Effector memory CD4-positive, alpha-beta T cell (primary cell): ENCODE results near the gene GARIN3.
A peak's percentile ranks its signal among the peaks of the same experiment; 100 is the strongest.
"Not testable (repeated sequence)": the region's sequence is repeated elsewhere in the genome, so short reads cannot be mapped to it uniquely, and the experiment has no call there.

Experiments used
- DNase-seq, 3 donors: peaks; one replicate each; pipeline ENCODE4 v3.0.0-alpha.2; 2020
- H3K27ac ChIP-seq: 2 replicates; pipeline ENCODE4 v1.7.0; 2013; ENCODE audit warnings: mild to moderate bottlenecking, low read length, moderate library complexity; ENCODE audit not compliant: insufficient read depth, poor library complexity, severe bottlenecking
- H3K27me3 ChIP-seq: replicated peaks from 2 replicates; pipeline ENCODE4 v1.7.0; 2013; ENCODE audit warnings: mild to moderate bottlenecking, low read length; ENCODE audit not compliant: insufficient read depth, control insufficient read depth, poor library complexity, severe bottlenecking
- H3K36me3 ChIP-seq: 2 replicates; pipeline ENCODE4 v1.7.0; 2013; ENCODE audit warnings: mild to moderate bottlenecking, low read length, moderate library complexity; ENCODE audit not compliant: control insufficient read depth, insufficient read depth
- H3K4me1 ChIP-seq: 2 replicates; pipeline ENCODE4 v1.7.0; 2013; ENCODE audit warnings: low read length, mild to moderate bottlenecking; ENCODE audit not compliant: control insufficient read depth, insufficient read depth, poor library complexity, severe bottlenecking
- H3K4me3 ChIP-seq: 2 replicates; pipeline ENCODE4 v1.7.0; 2013; ENCODE audit warnings: low read length, low read depth, mild to moderate bottlenecking; ENCODE audit not compliant: insufficient read depth, poor library complexity, severe bottlenecking
- H3K9me3 ChIP-seq: 2 replicates; pipeline ENCODE4 v1.7.0; 2013; ENCODE audit warnings: mild to moderate bottlenecking, low read length, moderate library complexity; ENCODE audit not compliant: control insufficient read depth
- total RNA-seq, 3 donors: gene quantifications; one replicate each; lab custom pipeline; 2026; lab: John Stamatoyannopoulos, UW

Gene GARIN3
- 0 to 0.17 (median 0) reads per million in 3 donors for total RNA-seq

DNA sequence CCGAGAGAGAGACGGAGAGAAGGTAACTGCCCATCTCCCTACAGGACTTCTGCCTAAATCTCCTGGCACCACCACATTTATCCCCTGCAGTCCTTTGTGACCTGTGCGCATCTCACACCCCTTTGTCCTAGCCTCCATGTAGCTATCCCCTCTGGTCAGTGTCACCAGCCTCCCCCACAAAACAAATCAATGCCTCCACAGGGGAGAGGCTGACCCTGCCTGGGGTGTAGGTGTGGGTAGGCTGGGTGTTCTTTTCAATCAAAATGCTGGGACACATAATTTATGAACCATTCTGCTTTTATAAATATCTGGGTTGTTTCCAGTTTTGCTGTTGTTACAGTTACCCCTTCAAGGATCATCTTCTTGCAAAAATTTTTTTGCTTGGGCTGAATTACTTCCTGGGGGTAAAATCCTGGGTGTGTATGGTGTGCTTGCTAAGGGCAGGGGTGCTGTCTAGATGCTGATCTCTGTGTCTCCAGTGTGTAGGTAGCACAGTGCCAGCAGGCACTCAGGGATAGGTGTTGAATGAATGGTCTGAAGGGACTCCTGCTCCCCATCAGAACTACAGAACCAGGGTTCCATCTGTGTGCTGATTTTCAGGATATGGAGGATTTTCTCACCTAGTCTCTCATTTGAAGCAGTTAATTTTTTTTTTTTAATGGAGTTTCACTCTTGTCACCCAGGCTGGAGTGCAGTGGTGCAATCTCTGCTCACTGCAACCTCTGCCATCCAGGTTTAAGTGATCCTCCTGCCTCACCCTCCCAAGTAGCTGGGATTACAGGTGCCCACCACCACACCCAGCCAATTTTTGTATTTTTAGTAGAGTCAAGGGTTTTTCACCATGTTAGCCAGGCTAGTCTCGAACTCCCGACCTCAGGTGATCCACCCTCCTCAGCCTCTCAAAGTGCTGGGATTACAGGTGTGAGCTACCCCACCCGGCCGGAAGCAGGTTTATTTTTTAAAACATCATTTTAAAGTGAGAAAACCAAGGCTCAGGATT lies at the start of gene GARIN3:
Gene GARIN3, minus strand, starts transcription at position 51 of the 1,000 bp plus-strand sequence. CDS start 96 bp downstream, outside the sequence.
- no peaks in the 10 kb centered on the region for H3K9me3 ChIP-seq
- H3K4me3 ChIP-seq = peak within 1 kb of the TSS; percentile 29
- no peaks in the 10 kb centered on the region for H3K36me3 ChIP-seq
- no peaks in the 10 kb centered on the region for H3K27me3 ChIP-seq
- peaks cover 24% of the 10 kb centered on the region for H3K4me1 ChIP-seq
- H3K27ac ChIP-seq = peak within 1 kb of the TSS; percentile 60
- no peak for DNase-seq

DNA sequence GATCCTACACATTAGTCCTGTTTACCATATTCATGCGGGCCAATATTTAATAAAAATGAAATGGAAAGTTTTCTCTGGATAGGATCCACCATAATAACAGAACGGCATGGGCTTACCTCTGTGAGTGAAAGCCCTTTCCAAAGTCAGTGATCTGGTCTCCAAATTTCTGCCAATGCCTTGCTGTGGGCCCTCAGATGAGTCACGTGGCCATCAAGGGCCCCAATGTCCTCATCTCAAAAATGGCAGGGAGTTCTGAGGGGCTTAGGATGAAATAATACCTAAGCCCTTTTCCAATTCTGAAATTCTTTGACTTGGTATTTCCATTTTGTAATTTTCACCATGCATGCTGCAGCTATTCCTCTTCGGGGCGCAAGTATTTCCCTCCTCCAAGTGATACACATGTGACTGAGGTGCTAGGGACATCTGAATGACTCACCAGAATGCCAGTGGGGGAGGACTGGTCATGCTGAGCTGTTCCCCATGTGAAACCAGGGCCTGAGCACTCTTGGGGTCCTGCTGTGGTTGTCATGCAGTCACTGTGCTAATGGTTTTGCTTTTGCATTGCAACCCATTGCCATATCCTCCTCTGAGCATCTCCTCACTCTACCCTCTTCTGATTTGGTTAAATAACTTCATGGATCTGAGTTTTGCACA lies 49.6 kb upstream of the GARIN3 start:
- peaks cover 80% of the 10 kb centered on the region for H3K36me3 ChIP-seq

GRCh38 chr5:157214861-157215513 lies 48.9 kb upstream of the GARIN3 start:
- Histone ChIP-seq H3K36me3 (peaks cover 77% of the 10 kb centered on the region), H3K4me3 (no peak overlapping the region), H3K4me1 (peaks cover 89% of the 10 kb centered on the region), H3K9me3 (no peaks in the 10 kb centered on the region), H3K27ac (peak overlapping the region; percentile 65), H3K27me3 (no peaks in the 10 kb centered on the region)
- DNase-seq = no peak

More for the DNA sequence above, 49.6 kb upstream of the GARIN3 start:
- DNase-seq = peak in 1 of 3 donors; percentile 9
- no peak overlapping the region for H3K4me3 ChIP-seq
- H3K27ac ChIP-seq = peak overlapping the region; percentile 65
- H3K4me1 ChIP-seq = peaks cover 88% of the 10 kb centered on the region
- H3K27me3 ChIP-seq = no peaks in the 10 kb centered on the region
- no peaks in the 10 kb centered on the region for H3K9me3 ChIP-seq

DNA sequence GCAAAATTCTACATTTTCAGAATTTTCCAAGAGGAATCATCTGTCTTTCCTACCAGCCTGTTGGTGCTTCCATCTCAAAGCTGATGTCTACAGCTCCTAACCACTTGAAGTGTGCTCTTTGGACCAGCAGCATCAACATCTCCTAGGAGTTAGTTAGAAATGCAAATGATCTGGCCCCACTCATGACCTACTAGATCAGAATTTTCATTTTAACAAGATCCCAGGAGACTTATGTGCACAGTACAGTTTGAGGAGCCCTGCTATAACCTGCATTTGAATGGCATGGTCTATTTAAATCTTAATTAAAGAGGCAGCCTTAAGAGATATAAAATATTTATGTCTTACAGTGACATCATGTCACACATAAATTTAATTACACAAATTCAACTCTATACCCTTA lies 48.4 kb upstream of the GARIN3 start:
- peak overlapping the region; percentile 65 for H3K27ac ChIP-seq
- no peaks in the 10 kb centered on the region for H3K27me3 ChIP-seq
- no peaks in the 10 kb centered on the region for H3K9me3 ChIP-seq
- H3K4me3 ChIP-seq = no peak overlapping the region
- no peak for DNase-seq
- H3K4me1 ChIP-seq = peaks cover 86% of the 10 kb centered on the region
- H3K36me3 ChIP-seq = peaks cover 77% of the 10 kb centered on the region

DNA sequence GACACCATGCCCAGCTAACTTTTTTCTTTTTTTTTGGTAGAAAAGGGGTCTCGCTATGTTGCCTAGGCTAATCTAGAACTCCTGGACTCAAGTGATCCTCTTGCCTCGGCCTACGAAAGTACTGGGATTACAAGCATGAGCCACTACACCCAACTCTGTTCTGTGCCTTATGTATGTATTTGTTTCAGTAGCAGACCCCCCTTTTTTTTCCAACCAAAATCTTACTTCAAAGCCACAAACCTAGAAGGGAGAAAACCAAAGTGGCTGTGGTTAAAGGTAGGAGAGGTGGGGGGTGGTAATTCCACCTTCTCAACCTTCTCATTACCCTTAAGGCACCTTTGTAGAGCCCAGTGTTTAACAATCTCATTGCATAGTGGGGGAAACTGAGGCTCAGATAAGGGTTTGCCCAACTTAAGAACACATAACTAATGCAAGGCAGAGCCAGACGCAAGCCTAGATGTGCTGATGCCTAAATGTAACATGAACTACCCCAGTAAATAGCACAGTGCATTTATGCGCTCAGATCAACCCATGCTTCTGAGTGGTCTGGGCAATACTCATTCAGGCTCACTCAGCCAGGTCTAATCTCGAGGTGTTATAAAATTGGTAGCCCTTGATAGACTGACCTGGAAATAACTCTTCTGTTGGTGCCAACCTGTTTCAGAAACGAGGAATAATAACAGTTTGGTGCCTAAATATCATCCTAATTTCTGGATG lies 47.6 kb upstream of the GARIN3 start:
- no peak for DNase-seq
- H3K4me1 ChIP-seq = peaks cover 81% of the 10 kb centered on the region
- no peaks in the 10 kb centered on the region for H3K27me3 ChIP-seq
- peak overlapping the region; percentile 65 for H3K27ac ChIP-seq
- peaks cover 80% of the 10 kb centered on the region for H3K36me3 ChIP-seq
- H3K9me3 ChIP-seq = no peaks in the 10 kb centered on the region
- H3K4me3 ChIP-seq = no peak overlapping the region

GRCh38 chr5:157212307-157212706 lies 46.2 kb upstream of the GARIN3 start:
- Histone ChIP-seq H3K27me3 (no peaks in the 10 kb centered on the region), H3K4me1 (peaks cover 77% of the 10 kb centered on the region), H3K4me3 (no peak overlapping the region), H3K27ac (peak overlapping the region; percentile 33), H3K36me3 (peaks cover 90% of the 10 kb centered on the region), H3K9me3 (no peaks in the 10 kb centered on the region)
- no peak for DNase-seq

- peak overlapping the region; percentile 51 for H3K27ac ChIP-seq
- H3K27me3 ChIP-seq, H3K4me3 ChIP-seq, H3K9me3 ChIP-seq, DNase-seq: not testable (repeated sequence)
- peaks cover 76% of the 10 kb centered on the region for H3K36me3 ChIP-seq
- H3K4me1 ChIP-seq = peaks cover 64% of the 10 kb centered on the region
Measured at GRCh38 chr5:157210652-157211051, 44.6 kb upstream of the GARIN3 start.

GRCh38 chr5:157205708-157206107 lies 39.6 kb upstream of the GARIN3 start:
- H3K27me3 ChIP-seq = no peaks in the 10 kb centered on the region
- no peaks in the 10 kb centered on the region for H3K9me3 ChIP-seq
- H3K4me3 ChIP-seq = no peak overlapping the region
- no peak overlapping the region for H3K27ac ChIP-seq
- DNase-seq = no peak
- H3K4me1 ChIP-seq = peaks cover 68% of the 10 kb centered on the region
- peaks cover 31% of the 10 kb centered on the region for H3K36me3 ChIP-seq

GRCh38 chr5:157204765-157205164 lies 38.7 kb upstream of the GARIN3 start:
- H3K27ac ChIP-seq = peak overlapping the region; percentile 70
- H3K36me3 ChIP-seq = peaks cover 36% of the 10 kb centered on the region
- H3K9me3 ChIP-seq = no peaks in the 10 kb centered on the region
- no peak for DNase-seq
- no peaks in the 10 kb centered on the region for H3K27me3 ChIP-seq
- peaks cover 68% of the 10 kb centered on the region for H3K4me1 ChIP-seq
- H3K4me3 ChIP-seq = no peak overlapping the region
